ENCODE measurements around the gene APBB1.

The APBB1 gene

GRCh38 chr11:6419009-6419631, at the start of gene APBB1:
Gene APBB1 (minus strand): TSS chr11:6419094. CDS start chr11:6411347, 7,747 bp downstream.
- 0 out of 2 replicates have a peak, but pooled peaks have one; percentile 12 for TF ChIP-seq CTCF (IDR thresholded peaks at IDR 0.05; ENCODE audit: borderline replicate concordance, insufficient read depth, low read depth, low read length)
- peak within 1 kb of the TSS; percentile 65 for H3K4me3 ChIP-seq (ENCODE audit: low read depth, low read length)

GRCh38 chr11:6459099-6459450, 40.2 kb upstream of the APBB1 start:
- no peak for TF ChIP-seq CTCF (IDR thresholded peaks at IDR 0.05; ENCODE audit: borderline replicate concordance, insufficient read depth, low read depth, low read length)
- H3K4me3 ChIP-seq (ENCODE audit: low read depth, low read length): no peak overlapping the region

- H3K4me3 ChIP-seq (ENCODE audit: low read depth, low read length): no peak overlapping the region
- TF ChIP-seq CTCF (IDR thresholded peaks at IDR 0.05; ENCODE audit: borderline replicate concordance, insufficient read depth, low read depth, low read length): no peak
Observed at GRCh38 chr11:6458352-6459098, 39.6 kb upstream of the APBB1 start.

GRCh38 chr11:6457581-6458320, 38.9 kb upstream of the APBB1 start:
- no peak for TF ChIP-seq CTCF (IDR thresholded peaks at IDR 0.05; ENCODE audit: borderline replicate concordance, insufficient read depth, low read depth, low read length)
- H3K4me3 ChIP-seq (ENCODE audit: low read depth, low read length): no peak overlapping the region

GRCh38 chr11:6456361-6457073, 37.6 kb upstream of the APBB1 start:
- no peak for TF ChIP-seq CTCF (IDR thresholded peaks at IDR 0.05; ENCODE audit: borderline replicate concordance, insufficient read depth, low read depth, low read length)
- H3K4me3 ChIP-seq (ENCODE audit: low read depth, low read length): no peak overlapping the region

GRCh38 chr11:6455070-6455469, 36.2 kb upstream of the APBB1 start:
- no peak for TF ChIP-seq CTCF (IDR thresholded peaks at IDR 0.05; ENCODE audit: borderline replicate concordance, insufficient read depth, low read depth, low read length)
- no peak overlapping the region for H3K4me3 ChIP-seq (ENCODE audit: low read depth, low read length)

Measured in GM12875 (cell line).